CD4-positive, alpha-beta T cell treated with Interleukin-2 at 100 ng/mL for 4 hours (primary cell): ENCODE results near the gene DNAH11.
"Not testable (repeated sequence)": the region's sequence is repeated elsewhere in the genome, so short reads cannot be mapped to it uniquely, and the experiment has no call there.

Experiments used
- DNase-seq: peaks from one replicate; pipeline ENCODE4 v3.0.0-alpha.2; 2020; ENCODE audit warnings: low spot score

The DNAH11 gene

GRCh38 chr7:21887779-21888178, 344.9 kb downstream of the DNAH11 start:
- DNase-seq: no peak

- DNase-seq: no peak
These were observed 348.5 kb downstream of the DNAH11 start for GRCh38 chr7:21891291-21891690.

- no peak for DNase-seq
These were observed 350.6 kb downstream of the DNAH11 start for GRCh38 chr7:21893401-21893800.

- peak; percentile 15 for DNase-seq
These were observed 355.6 kb downstream of the DNAH11 start for GRCh38 chr7:21898265-21898930.

- DNase-seq: no peak
These were observed 359.4 kb downstream of the DNAH11 start for GRCh38 chr7:21902240-21902639.

GRCh38 chr7:21903020-21903786, 360.4 kb downstream of the DNAH11 start:
- no peak for DNase-seq

GRCh38 chr7:21908746-21909145, 365.9 kb downstream of the DNAH11 start:
- DNase-seq: no peak

- DNase-seq: no peak
These were observed 367.4 kb downstream of the DNAH11 start for GRCh38 chr7:21910253-21910652.

GRCh38 chr7:21911341-21911875, 368.6 kb downstream of the DNAH11 start:
- DNase-seq: no peak

- no peak for DNase-seq
These were observed 369.5 kb downstream of the DNAH11 start for GRCh38 chr7:21912305-21912704.

GRCh38 chr7:21912931-21913780, 370.3 kb downstream of the DNAH11 start:
- no peak for DNase-seq

GRCh38 chr7:21914671-21915070, 371.8 kb downstream of the DNAH11 start:
- DNase-seq: no peak

GRCh38 chr7:21915140-21915539, 372.3 kb downstream of the DNAH11 start:
- no peak for DNase-seq

- DNase-seq: no peak
These were observed 373.3 kb downstream of the DNAH11 start for GRCh38 chr7:21916176-21916575.

GRCh38 chr7:21916629-21917028, 373.8 kb downstream of the DNAH11 start:
- DNase-seq: no peak

- DNase-seq: no peak
These were observed 375.4 kb downstream of the DNAH11 start for GRCh38 chr7:21918216-21918615.

- no peak for DNase-seq
These were observed 378.1 kb downstream of the DNAH11 start for GRCh38 chr7:21920936-21921335.

GRCh38 chr7:21922605-21923004, 379.8 kb downstream of the DNAH11 start:
- DNase-seq: no peak

GRCh38 chr7:21923658-21924057, 380.8 kb downstream of the DNAH11 start:
- DNase-seq: no peak

- no peak for DNase-seq
These were observed 383.6 kb downstream of the DNAH11 start for GRCh38 chr7:21926448-21926847.

GRCh38 chr7:21927693-21928092, 384.9 kb downstream of the DNAH11 start:
- no peak for DNase-seq

- DNase-seq: not testable (repeated sequence)
These were observed 390.5 kb downstream of the DNAH11 start for GRCh38 chr7:21933293-21933692.
